GM12873 (cell line): ENCODE data around the gene LAMB1.

Experiments used
- TF ChIP-seq, protein P1 (sequence below): IDR thresholded peaks from 2 replicates; pipeline ENCODE4 v1.5.1; 2012; ENCODE audit warnings: low read depth, mild to moderate bottlenecking, moderate library complexity, low read length, control low read depth; ENCODE audit not compliant: insufficient read depth; ENCODE audit errors: missing control alignments

The LAMB1 gene

DNA sequence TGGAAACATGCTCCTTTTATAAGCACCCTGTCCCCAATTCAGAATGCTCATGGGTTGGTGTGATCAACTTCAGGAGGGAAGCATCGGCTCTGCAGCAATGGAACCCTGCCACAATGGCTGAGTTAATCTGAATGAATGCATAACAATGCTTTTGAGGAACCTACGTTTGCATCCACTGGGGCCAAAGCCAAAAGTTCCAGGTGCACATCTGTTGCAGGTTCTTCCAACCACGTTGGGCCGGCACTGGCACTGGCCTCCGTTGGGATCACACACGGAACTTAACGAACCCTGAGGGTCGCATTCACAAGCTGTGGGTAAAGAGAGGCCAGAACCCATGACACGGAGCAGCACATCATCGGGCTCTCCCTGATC is 43.4 kb downstream of the LAMB1 start:
- TF ChIP-seq, protein P1, sequence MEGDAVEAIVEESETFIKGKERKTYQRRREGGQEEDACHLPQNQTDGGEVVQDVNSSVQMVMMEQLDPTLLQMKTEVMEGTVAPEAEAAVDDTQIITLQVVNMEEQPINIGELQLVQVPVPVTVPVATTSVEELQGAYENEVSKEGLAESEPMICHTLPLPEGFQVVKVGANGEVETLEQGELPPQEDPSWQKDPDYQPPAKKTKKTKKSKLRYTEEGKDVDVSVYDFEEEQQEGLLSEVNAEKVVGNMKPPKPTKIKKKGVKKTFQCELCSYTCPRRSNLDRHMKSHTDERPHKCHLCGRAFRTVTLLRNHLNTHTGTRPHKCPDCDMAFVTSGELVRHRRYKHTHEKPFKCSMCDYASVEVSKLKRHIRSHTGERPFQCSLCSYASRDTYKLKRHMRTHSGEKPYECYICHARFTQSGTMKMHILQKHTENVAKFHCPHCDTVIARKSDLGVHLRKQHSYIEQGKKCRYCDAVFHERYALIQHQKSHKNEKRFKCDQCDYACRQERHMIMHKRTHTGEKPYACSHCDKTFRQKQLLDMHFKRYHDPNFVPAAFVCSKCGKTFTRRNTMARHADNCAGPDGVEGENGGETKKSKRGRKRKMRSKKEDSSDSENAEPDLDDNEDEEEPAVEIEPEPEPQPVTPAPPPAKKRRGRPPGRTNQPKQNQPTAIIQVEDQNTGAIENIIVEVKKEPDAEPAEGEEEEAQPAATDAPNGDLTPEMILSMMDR = no peak

DNA sequence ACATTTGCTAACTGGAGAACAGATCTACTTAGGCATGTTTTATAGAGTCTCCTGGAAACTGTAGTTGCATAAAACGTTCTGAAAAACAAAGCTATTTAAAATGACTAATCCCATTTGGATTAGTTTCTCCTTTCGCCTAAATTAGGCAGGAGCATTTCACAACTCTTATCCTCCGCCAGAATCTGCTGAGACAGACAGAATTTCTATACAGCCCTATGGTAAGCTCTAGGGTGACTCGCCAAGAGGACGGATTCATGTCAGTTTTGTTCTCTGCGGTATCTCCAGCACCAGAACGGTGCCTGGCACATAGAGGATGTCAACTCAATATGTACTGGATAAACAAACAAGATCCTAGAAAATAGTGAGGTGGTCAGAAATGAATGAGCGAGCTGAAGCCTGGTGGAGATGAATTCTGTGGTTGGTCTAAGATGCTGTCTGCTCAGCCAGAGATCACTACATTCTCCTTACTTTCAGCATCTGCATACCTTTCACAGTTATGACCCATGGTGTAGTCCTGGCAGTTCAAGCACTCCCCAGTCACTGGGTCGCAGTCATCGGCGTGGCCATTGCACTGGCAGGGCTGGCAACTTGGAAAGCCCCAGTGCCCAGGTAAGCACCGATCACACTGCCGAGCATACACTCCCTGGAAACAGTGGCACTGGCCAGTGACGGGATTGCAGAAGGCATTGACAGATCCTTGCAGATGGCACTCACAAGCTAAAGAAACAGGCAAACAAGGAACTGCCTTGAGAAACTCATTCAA is 44.0 kb downstream of the LAMB1 start:
- TF ChIP-seq, protein P1 = no peak

DNA sequence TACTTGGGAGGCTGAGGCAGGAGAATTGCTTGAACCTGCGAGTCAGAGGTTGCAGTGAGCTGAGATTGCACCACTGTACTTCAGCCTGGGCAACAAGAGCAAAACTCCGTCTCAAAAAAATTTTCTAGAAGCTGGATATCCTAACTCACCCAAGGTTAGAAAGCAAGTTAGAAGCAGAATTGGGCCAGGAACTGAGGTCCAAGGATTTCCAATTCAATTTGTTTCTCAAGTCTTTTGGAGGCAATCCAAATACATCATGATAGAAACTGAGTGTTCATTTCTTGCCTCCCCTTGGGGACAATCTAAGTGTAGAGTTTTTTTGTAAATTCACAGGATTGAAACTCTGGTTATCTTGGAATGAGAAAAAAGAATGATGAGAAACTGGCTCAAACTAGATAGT is 45.5 kb downstream of the LAMB1 start:
- TF ChIP-seq, protein P1 = no peak

DNA sequence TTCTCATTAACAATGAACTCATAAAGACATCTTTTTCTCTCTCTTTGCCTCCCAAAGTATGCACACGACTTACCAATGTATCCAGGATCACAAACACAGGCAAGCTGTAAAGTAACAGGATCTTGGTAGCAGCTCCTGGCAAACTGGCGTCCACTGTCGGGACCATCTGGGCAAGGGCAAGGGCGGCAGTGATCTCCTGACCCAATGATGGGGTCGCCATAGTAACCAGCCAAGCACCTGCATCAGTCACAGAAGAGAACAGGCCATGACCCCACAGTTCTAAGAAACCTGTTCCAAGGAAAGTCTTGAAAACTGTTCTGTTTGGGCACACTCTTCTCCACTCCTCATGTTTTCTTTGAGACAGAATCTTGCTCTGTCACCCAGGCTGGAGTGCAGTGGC is 47.6 kb downstream of the LAMB1 start:
- TF ChIP-seq, protein P1 = no peak

DNA sequence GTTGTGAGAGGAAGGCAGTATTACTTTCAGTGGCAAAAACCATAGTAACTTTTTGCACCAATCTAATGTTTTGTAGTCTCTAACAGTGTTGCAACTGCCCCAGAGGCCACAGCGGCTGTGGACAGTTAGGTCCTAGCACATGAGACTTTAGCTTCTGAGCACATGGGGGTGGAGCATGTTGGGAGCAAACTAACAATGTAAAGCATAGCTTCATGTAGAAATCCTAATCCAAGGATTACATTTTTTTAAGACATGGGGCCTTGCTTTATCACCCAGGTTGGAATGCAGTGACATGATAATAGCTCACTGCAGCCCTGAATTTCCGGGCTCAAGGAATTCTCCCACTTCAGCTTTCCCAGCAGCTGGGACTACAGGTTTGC is 49.0 kb downstream of the LAMB1 start:
- TF ChIP-seq, protein P1 = no peak

DNA sequence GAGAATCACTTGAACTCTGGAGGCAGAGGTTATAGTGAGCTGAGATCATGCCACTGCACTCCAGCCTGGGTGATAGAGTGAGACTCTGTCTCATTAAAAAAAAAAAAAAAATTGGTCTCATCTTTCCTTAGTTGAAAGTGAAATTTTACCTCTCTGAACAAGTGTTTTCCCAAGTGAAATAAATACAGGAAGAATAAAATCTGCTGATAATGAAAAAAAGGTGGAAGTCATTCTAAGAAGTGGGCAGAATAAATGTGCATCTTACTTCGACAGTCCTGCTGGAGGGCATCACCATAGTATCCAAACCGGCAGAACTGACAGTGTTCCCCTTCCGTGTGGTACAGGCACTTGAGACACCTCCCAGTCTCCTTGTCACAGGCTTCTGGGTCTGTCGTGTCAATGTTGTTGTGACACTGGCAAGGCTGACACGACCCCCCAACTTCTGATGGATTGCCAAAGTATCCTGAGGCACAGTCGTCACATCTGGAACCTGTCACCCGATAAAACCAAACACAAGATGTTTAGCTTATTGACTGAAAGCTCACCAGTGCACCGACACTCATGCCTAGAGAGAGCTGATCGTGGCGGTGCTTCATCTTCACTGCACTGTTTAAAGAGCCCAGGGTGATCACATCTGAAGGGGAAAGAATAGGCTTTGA is 49.6 kb downstream of the LAMB1 start:
- TF ChIP-seq, protein P1 = no peak

DNA sequence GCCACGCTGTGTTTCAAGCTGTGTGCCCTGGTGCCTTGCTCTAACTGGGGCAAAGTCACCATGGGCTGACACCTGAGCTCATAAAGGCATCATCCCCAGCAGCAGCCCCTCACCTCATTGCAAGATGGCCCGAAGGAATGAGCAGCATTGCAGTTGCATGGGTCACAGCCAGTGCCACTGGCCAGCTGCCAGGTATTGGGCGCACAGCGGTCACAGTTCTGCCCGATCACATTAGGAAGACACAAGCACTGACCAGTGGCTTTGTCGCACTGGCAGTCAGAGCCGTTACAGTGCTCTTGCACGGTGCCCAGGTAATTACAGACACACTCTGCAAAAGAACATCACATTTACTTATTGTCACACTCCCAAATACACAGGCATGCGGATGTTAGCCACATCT is 51.1 kb downstream of the LAMB1 start:
- TF ChIP-seq, protein P1 = no peak
